Right lobe of liver (tissue), 6 donors: ENCODE measurements around the gene AOAH. TPM values are rescaled to one million over a fixed set of nuclear protein-coding genes. Genes with fewer than 3 reads are reported as not detected.

Source experiments
- ATAC-seq, 4 donors: fragments of 200-7000 bp; cut with Tn5 transposase; one replicate each; pipeline ENCODE4 v1.9.1; 2020; ENCODE audit warnings: mild to moderate bottlenecking in 4 of 4, moderate library complexity in 4 of 4
- DNase-seq, 3 donors: peaks; one replicate each; pipeline ENCODE4 v3.0.0-alpha.2; 2020
- H3K27ac ChIP-seq, 3 donors: fragments of 200-600 bp; one replicate each; pipeline ENCODE4 v1.8.0; 2022
- H3K27me3 ChIP-seq, 2 donors: fragments of 200-600 bp; one replicate each; pipeline ENCODE4 v1.8.0; 2022
- H3K36me3 ChIP-seq, 4 donors: fragments of 200-600 bp; sonication (generic) in 1 of 4; one replicate each; pipeline versions ENCODE4 v1.5.1 to v1.8.0; 2017 to 2022; ENCODE audit warnings: control low read depth in 1 of 4
- H3K4me1 ChIP-seq, 4 donors: fragments of 200-600 bp; sonication (generic) in 1 of 4; one replicate each; pipeline versions ENCODE4 v1.5.1 to v1.8.0; 2017 to 2022; ENCODE audit warnings: control low read depth in 1 of 4
- H3K4me3 ChIP-seq, 3 donors: fragments of 200-600 bp; one replicate each; pipeline ENCODE4 v1.8.0; 2022
- H3K9me3 ChIP-seq, 4 donors: fragments of 200-600 bp; sonication (generic) in 1 of 4; one replicate each; pipeline versions ENCODE4 v1.5.1 to v1.8.0; 2017 to 2022; ENCODE audit warnings: control low read depth in 1 of 4
- POLR2A ChIP-seq: fragments of 450-650 bp; IDR thresholded peaks from one replicate; pipeline ENCODE4 v1.6.1; 2017; ENCODE audit warnings: antibody characterized with exemption, mild to moderate bottlenecking
- WGBS: methylation state at CpG from one replicate; pipeline ENCODE4 v1.1.6; 2018; ENCODE audit warnings: low coverage, low lambda C conversion rate; ENCODE audit not compliant: insufficient coverage; ENCODE audit errors: missing lambda C conversion rate; 5-methylcytosine and 5-hydroxymethylcytosine counted together
- intact Hi-C, 2 donors: fragments of 100-400 bp; cut with DNase I; formaldehyde crosslinking; loops; one replicate each; pipeline versions ENCODE4 v1.11.2 to v1.14.1; 2022
- total RNA-seq, 6 experiments: library from RNA; depleted of rRNA in 2 of 6; stranded (reverse); fragments of >200 nt in 2 of 6; fragmentation: NEBNext Ultra II Directional in 3 of 6; extraction: Animal tissue kit (Norgen Biotek cat#: 25700) in 3 of 6; gene quantifications; one replicate each; pipeline versions ENCODE4 v1.1.0 to v1.2.4, GENCODE V29; 2016 to 2023
- TF ChIP-seq, protein P1 (sequence below), 4 donors: fragments of 200-600 bp in 3 of 4; fragments of 450-650 bp in 1 of 4; IDR thresholded peaks; one replicate each; pipeline versions ENCODE4 v1.5.1 to v1.8.0; 2016 to 2022; ENCODE audit warnings: antibody characterized with exemption in 4 of 4, mild to moderate bottlenecking in 2 of 4
- donor health status: DM: no; HTN: yes; CAD: no.
- donor health status: DM: no; HTN: no; CAD: no.
- donor health status: DM: no; HTN: no; CAD: no.
- donor health status: DM: no; HTN: yes; CAD: no.
- donor health status: DM: no; HTN: yes; CAD: no.

AOAH gene
- total RNA-seq, 6 experiments from 2014 or later: 2.9 to 11.3 (median 6.4) TPM

DNA sequence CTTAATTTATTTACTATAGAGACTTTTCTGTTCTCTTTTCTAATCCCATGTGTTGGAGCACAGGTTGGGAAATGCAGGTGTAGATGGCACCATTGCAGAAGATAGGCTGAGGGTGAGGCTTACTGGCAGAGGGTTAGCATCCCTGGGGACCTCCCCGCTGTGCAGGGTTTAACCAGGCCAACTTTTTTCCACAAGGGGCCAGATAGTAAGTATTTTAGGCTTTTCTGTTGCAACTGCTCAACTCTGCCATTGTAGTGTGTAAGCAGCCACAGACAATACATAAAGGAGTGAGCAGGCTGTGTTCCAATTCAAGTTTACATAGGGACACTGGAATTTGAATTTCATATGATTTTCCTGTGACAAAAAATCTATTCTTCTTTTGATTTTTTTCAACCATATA, 34.6 kb upstream of the AOAH start:
- no peak for ATAC-seq
- Histone ChIP-seq H3K27me3 (no peaks in the 10 kb centered on the region), H3K4me3 (no peak overlapping the region), H3K36me3 (no peaks in the 10 kb centered on the region), H3K9me3 (no peaks in the 10 kb centered on the region), H3K4me1 (peaks cover 0 to 20% (median 10%) of the 10 kb centered on the region in 4 donors), H3K27ac (no peak overlapping the region)
- no CpG with 5 or more reads among the region's 1 CpG for WGBS
- no peak for DNase-seq
- no peak for TF ChIP-seq POLR2A
- TF ChIP-seq, protein P1, sequence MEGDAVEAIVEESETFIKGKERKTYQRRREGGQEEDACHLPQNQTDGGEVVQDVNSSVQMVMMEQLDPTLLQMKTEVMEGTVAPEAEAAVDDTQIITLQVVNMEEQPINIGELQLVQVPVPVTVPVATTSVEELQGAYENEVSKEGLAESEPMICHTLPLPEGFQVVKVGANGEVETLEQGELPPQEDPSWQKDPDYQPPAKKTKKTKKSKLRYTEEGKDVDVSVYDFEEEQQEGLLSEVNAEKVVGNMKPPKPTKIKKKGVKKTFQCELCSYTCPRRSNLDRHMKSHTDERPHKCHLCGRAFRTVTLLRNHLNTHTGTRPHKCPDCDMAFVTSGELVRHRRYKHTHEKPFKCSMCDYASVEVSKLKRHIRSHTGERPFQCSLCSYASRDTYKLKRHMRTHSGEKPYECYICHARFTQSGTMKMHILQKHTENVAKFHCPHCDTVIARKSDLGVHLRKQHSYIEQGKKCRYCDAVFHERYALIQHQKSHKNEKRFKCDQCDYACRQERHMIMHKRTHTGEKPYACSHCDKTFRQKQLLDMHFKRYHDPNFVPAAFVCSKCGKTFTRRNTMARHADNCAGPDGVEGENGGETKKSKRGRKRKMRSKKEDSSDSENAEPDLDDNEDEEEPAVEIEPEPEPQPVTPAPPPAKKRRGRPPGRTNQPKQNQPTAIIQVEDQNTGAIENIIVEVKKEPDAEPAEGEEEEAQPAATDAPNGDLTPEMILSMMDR (IDR thresholded peaks at IDR 0.05): no peak
- intact Hi-C loops: no loop called here

DNA sequence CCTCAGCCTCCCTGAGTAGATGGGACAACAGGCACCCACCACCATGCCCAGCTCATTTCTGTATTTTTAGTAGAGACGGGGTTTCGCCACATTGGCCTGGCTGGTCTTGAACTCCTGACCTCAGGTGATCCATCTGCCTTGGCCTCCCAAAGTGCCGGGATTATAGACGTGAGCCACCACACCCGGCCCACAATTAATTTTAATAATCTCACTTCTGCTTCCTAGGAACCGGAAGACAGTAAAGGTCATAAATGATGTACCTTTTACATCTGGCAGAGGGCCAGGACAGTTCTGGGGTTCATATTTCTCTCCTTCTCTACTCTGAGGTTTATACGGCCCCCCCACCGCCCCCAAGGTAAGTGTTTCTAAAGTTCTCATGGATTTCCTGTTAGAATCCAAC, 31.2 kb upstream of the AOAH start:
- no peak for TF ChIP-seq POLR2A
- TF ChIP-seq, protein P1 (IDR thresholded peaks at IDR 0.05): no peak
- no peak for DNase-seq
- ATAC-seq: no peak
- no peaks in the 10 kb centered on the region for H3K9me3 ChIP-seq
- H3K27me3 ChIP-seq: no peaks in the 10 kb centered on the region
- peaks cover 0 to 13% (median 6%) of the 10 kb centered on the region in 4 donors for H3K4me1 ChIP-seq
- intact Hi-C loops: no loop called here
- H3K27ac ChIP-seq: no peak overlapping the region
- H3K4me3 ChIP-seq: no peak overlapping the region
- 74% methylated on average over 7 of the region's 8 CpGs for WGBS
- H3K36me3 ChIP-seq: no peaks in the 10 kb centered on the region

DNA sequence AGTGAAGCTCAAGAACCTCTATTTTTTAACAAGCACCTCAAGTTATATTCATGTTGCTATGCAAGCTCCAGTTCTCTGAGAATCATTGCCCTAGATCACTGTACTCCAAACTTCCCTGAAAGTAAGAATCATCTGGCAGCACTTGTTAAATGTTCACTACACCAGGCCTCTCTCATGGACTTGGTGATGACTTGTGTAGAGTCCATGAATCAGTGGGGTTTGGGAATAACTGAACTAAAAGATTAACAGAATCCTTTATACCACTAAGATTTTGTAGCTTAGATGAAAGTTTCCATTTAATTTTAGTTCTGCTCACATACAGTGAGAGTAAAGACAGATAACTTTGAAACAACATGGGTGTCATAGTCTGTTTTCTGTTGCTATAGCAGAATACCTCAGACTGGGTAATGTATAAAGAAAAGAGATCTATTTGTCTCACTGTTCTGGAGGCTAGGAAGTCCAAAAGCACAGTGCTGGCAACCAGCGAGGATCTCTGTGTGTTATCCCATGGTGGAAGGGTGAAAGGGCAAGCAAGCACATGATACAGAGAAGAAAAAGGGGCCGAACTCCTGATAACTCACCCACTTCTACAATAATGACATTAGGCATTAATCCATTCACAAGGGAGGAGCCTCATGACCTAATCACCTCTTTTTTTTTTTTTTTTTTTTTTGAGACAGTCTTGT, 27.9 kb upstream of the AOAH start:
- no peak for TF ChIP-seq POLR2A
- TF ChIP-seq, protein P1 (IDR thresholded peaks at IDR 0.05): no peak
- DNase-seq: no peak
- Histone ChIP-seq H3K36me3 (no peaks in the 10 kb centered on the region), H3K4me1 (peaks cover 0 to 29% (median 7%) of the 10 kb centered on the region in 4 donors), H3K4me3 (no peak overlapping the region), H3K27ac (peak overlapping the region in 2 of 3 donors; percentile 21 to 49), H3K9me3 (no peaks in the 10 kb centered on the region), H3K27me3 (no peaks in the 10 kb centered on the region)
- WGBS: 17% methylated on average over 2 of the region's 2 CpGs
- intact Hi-C loops: no loop called here
- ATAC-seq: peak; percentile 57 to 87 (median 68)

DNA sequence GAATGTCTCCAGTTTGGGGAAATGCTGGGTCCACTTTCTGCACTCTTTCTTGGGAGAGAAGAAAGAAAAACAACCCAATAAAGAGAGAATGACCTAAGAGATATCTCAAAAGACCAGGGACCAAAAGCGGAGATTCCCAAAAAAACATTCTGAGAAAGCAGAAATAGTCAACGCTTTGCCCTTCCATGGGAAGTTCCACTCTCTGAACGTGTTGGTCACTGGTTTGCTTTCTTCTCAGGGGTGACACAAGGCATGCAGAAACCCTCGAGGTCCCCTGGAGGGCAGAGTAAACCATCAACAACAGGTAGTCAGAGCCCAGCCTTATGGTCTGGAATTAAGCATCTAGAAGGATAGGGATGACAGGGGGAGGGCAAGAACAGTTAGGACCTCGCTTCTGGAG, 26.2 kb upstream of the AOAH start:
- 64% methylated on average over 2 of the region's 5 CpGs for WGBS
- DNase-seq (no peak), ATAC-seq (no peak)
- Histone ChIP-seq H3K4me1 (peaks cover 0 to 43% (median 10%) of the 10 kb centered on the region in 4 donors), H3K9me3 (no peaks in the 10 kb centered on the region), H3K36me3 (no peaks in the 10 kb centered on the region), H3K27ac (no peak overlapping the region), H3K27me3 (no peaks in the 10 kb centered on the region), H3K4me3 (no peak overlapping the region)
- intact Hi-C loops: no loop called here
- no peak for TF ChIP-seq POLR2A
- TF ChIP-seq, protein P1 (IDR thresholded peaks at IDR 0.05): no peak
